GM12878 (cell line): ENCODE measurements around the gene ALDH1L2. TPM values are rescaled to one million over a fixed set of nuclear protein-coding genes. Genes with fewer than 3 reads are reported as not detected.

ENCODE experiments used
- ATF2 ChIP-seq: IDR thresholded peaks from 2 replicates; pipeline ENCODE4 v1.6.1; 2012; ENCODE audit warnings: low read length, inconsistent platforms
- ATF7 ChIP-seq: fragments of 450-650 bp; IDR thresholded peaks from 2 replicates; pipeline ENCODE4 v1.6.1; 2016; ENCODE audit warnings: low read depth, mild to moderate bottlenecking
- BCL11A ChIP-seq: IDR thresholded peaks from 2 replicates; pipeline ENCODE4 v1.6.1; 2011; ENCODE audit warnings: low read depth, low read length
- BRCA1 ChIP-seq: IDR thresholded peaks from 2 replicates; pipeline ENCODE4 v1.6.1; 2011; ENCODE audit warnings: low read depth, low read length, improper control_type of control experiment
- CBFB ChIP-seq: IDR thresholded peaks from 2 replicates; pipeline ENCODE4 v1.6.1; 2016; ENCODE audit warnings: antibody characterized with exemption, low read depth
- EGR1 ChIP-seq, 2 experiments: IDR thresholded peaks; 1 replicate in 1 of 2; 2 replicates in 1 of 2; pipeline ENCODE4 v1.6.1; 2011 to 2012; ENCODE audit warnings: low read depth in 2 of 2, low read length in 2 of 2, borderline replicate concordance in 1 of 2, mild to moderate bottlenecking in 1 of 2, moderate library complexity in 1 of 2
- HDGF ChIP-seq: fragments of 450-650 bp; IDR thresholded peaks from 2 replicates; pipeline ENCODE4 v1.6.1; 2016; ENCODE audit warnings: antibody characterized with exemption
- JUND ChIP-seq: IDR thresholded peaks from 2 replicates; pipeline ENCODE4 v1.6.1; 2012; ENCODE audit warnings: low read depth, mild to moderate bottlenecking, low read length, improper control_type of control experiment, moderate library complexity
- NFYA ChIP-seq: IDR thresholded peaks from 2 replicates; pipeline ENCODE4 v1.6.1; 2011; ENCODE audit warnings: low read depth, mild to moderate bottlenecking, low read length, improper control_type of control experiment, borderline replicate concordance
- RAD21 ChIP-seq: IDR thresholded peaks from 2 replicates; pipeline ENCODE4 v1.6.1; 2011; ENCODE audit warnings: mild to moderate bottlenecking, low read depth, low read length, moderate library complexity; ENCODE audit not compliant: insufficient read depth
- RB1 ChIP-seq: fragments of 450-650 bp; formaldehyde crosslinking; IDR thresholded peaks from 2 replicates; pipeline ENCODE4 v1.6.1; 2017; ENCODE audit warnings: mild to moderate bottlenecking, borderline replicate concordance
- SIN3A ChIP-seq: IDR thresholded peaks from 2 replicates; pipeline ENCODE4 v1.6.1; 2012; ENCODE audit warnings: low read depth, low read length, improper control_type of control experiment
- SMAD1 ChIP-seq: fragments of 450-650 bp; IDR thresholded peaks from 2 replicates; pipeline ENCODE4 v1.6.1; 2018; ENCODE audit warnings: mild to moderate bottlenecking, low read depth; ENCODE audit not compliant: partially characterized antibody
- SREBF2 ChIP-seq: IDR thresholded peaks from 2 replicates; pipeline ENCODE4 v1.6.1; 2012; ENCODE audit warnings: mild to moderate bottlenecking, low read length
- TCF7 ChIP-seq: IDR thresholded peaks from 2 replicates; pipeline ENCODE4 v1.6.1; 2014; ENCODE audit warnings: antibody characterized with exemption, borderline replicate concordance
- WRNIP1 ChIP-seq: IDR thresholded peaks from 2 replicates; pipeline ENCODE4 v1.6.1; 2011; ENCODE audit warnings: low read depth, low read length, improper control_type of control experiment, borderline replicate concordance
- ZNF592 ChIP-seq: fragments of 450-650 bp; IDR thresholded peaks from 2 replicates; pipeline ENCODE4 v1.6.1; 2017; ENCODE audit warnings: mild to moderate bottlenecking, moderate library complexity
- polyA plus RNA-seq, 11 experiments: library from polyadenylated mRNA; depleted of rRNA in 4 of 11; unstranded in 6 of 11; stranded (reverse) in 5 of 11; fragments of >200 nt; fragmentation: Nextera tagmentation in 4 of 11; fragmentation: Illumina TruSeq in 1 of 11; extraction: Ambion mirVana in 4 of 11; extraction: Trizol in 1 of 11; gene quantifications; 1 replicate in 1 of 11; 2 replicates in 10 of 11; pipeline versions ENCODE4 v1.2.1 to v1.2.3, GENCODE V29; 2011 to 2016; ENCODE audit warnings: inconsistent platforms in 2 of 11, missing spikeins in 2 of 11, low read depth in 1 of 11
- total RNA-seq, 4 experiments: library from RNA; depleted of rRNA in 3 of 4; stranded (reverse); fragments of >200 nt in 3 of 4; fragmentation: Illumina TruSeq in 1 of 4; extraction: Trizol in 1 of 4; gene quantifications; 2 replicates each; pipeline versions ENCODE4 v1.2.1 to v1.2.3, GENCODE V29; 2013 to 2021
- TF ChIP-seq, protein P1 (sequence below): fragments of 450-650 bp; IDR thresholded peaks from 2 replicates; pipeline ENCODE4 v1.6.1; 2017; ENCODE audit warnings: mild to moderate bottlenecking, moderate library complexity

ALDH1L2 gene
- total and polyA plus RNA-seq, 10 of the 15 experiments (the other 5 are each of a cell fraction or from before 2014, with no cell fraction given), result 0.15 to 13.7 (median 8.5) TPM

DNA sequence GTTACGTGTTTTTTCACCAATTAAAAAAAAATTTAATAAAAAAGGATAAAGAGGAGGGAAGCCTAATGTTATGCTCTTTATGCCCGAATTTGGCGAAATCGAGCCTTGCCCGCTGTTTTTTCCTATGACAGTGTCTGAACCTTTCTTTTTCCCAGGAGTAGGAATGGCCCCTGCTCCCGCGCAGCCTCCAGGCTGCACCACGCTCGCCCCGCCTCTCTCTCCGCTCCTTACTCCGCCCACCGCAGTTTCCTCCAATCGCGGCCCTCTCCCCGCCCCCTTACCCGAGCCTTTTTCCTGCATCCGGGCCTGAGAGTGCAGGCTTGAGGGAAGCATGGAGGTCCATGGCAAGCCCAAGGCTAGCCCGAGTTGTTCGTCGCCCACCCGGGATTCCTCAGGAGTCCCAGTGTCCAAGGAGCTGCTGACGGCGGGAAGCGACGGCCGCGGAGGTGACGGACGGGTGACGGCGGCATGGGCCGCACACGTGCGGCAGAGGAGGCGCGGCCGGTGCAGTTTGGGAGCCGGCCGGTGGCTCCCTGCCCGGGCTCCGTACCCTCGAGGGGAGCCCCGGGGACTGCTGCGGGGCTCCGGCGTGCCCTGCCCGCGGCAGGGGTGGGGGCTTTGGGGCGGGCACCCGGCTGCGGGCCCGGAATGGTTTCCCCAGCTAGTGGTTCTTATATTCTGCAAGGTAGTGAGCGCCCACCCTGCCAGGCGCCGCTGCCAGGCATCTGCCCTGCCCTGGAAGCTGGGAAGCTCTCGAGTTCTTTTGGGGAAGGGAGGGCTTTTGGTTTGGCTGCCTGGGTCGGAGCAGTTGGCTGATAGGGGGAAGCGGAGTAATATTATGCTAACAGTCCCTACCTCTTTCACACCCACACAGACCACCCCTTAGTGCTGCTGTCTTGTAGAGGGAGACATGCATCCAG lies 98.0 kb downstream of the ALDH1L2 start, which contains the start of gene NOPCHAP1 (continued):
- no peak for TF ChIP-seq ZNF592
- TF ChIP-seq SREBF2, result no peak
- peak in 1 of 2 experiments; percentile 40; a peak in 1 of 3 replicates for TF ChIP-seq EGR1 (IDR thresholded peaks at IDR 0.05; ENCODE audit: borderline replicate concordance in 1 of 2, low read depth in 2 of 2, low read length in 2 of 2)
- TF ChIP-seq, protein P1, sequence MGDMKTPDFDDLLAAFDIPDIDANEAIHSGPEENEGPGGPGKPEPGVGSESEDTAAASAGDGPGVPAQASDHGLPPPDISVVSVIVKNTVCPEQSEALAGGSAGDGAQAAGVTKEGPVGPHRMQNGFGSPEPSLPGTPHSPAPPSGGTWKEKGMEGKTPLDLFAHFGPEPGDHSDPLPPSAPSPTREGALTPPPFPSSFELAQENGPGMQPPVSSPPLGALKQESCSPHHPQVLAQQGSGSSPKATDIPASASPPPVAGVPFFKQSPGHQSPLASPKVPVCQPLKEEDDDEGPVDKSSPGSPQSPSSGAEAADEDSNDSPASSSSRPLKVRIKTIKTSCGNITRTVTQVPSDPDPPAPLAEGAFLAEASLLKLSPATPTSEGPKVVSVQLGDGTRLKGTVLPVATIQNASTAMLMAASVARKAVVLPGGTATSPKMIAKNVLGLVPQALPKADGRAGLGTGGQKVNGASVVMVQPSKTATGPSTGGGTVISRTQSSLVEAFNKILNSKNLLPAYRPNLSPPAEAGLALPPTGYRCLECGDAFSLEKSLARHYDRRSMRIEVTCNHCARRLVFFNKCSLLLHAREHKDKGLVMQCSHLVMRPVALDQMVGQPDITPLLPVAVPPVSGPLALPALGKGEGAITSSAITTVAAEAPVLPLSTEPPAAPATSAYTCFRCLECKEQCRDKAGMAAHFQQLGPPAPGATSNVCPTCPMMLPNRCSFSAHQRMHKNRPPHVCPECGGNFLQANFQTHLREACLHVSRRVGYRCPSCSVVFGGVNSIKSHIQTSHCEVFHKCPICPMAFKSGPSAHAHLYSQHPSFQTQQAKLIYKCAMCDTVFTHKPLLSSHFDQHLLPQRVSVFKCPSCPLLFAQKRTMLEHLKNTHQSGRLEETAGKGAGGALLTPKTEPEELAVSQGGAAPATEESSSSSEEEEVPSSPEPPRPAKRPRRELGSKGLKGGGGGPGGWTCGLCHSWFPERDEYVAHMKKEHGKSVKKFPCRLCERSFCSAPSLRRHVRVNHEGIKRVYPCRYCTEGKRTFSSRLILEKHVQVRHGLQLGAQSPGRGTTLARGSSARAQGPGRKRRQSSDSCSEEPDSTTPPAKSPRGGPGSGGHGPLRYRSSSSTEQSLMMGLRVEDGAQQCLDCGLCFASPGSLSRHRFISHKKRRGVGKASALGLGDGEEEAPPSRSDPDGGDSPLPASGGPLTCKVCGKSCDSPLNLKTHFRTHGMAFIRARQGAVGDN, result peak; percentile 51; the same call in 1 of the 2 replicates
- 0 out of 2 replicates have a peak, but pooled peaks have one; percentile 47 for TF ChIP-seq WRNIP1
- peak; percentile 85 for TF ChIP-seq RB1
- no peak for TF ChIP-seq ATF7
- TF ChIP-seq SIN3A, result peak; percentile 85
- TF ChIP-seq HDGF, result peak; percentile 73; the same call in 1 of the 2 replicates
- no peak for TF ChIP-seq ATF2
- TF ChIP-seq JUND, result no peak
- TF ChIP-seq SMAD1, result no peak
- TF ChIP-seq TCF7, result no peak
- TF ChIP-seq BRCA1, result no peak
- no peak for TF ChIP-seq NFYA
- TF ChIP-seq CBFB, result 0 out of 2 replicates have a peak, but pooled peaks have one; percentile 29
- TF ChIP-seq BCL11A, result no peak
- TF ChIP-seq RAD21, result 0 out of 2 replicates have a peak, but pooled peaks have one; percentile 6
